HG03354 (cell line): ENCODE data around the gene YARS1.

Experiments
- ATAC-seq: cut with Tn5 transposase; IDR thresholded peaks from one replicate; pipeline ENCODE4 v1.9.1; 2021; ENCODE audit warnings: mild to moderate bottlenecking; ENCODE audit not compliant: unreplicated experiment, poor library complexity, severe bottlenecking

YARS1 gene

GRCh38 chr1:32783851-32784250 lies 33.3 kb downstream of the YARS1 start:
- no peak for ATAC-seq

- ATAC-seq = no peak
Measured at GRCh38 chr1:32782086-32782485, 35.1 kb downstream of the YARS1 start.

GRCh38 chr1:32780628-32781234 lies 36.4 kb downstream of the YARS1 start:
- no peak for ATAC-seq

- no peak for ATAC-seq
Measured at GRCh38 chr1:32780005-32780404, 37.2 kb downstream of the YARS1 start.

- no peak for ATAC-seq
Measured at GRCh38 chr1:32779242-32779641, 37.9 kb downstream of the YARS1 start.

- no peak for ATAC-seq
Measured at GRCh38 chr1:32775640-32776337, 41.4 kb downstream of the YARS1 start.

- no peak for ATAC-seq
Measured at GRCh38 chr1:32774950-32775634, 42.1 kb downstream of the YARS1 start.

GRCh38 chr1:32774464-32774808 lies 42.7 kb downstream of the YARS1 start:
- no peak for ATAC-seq

- ATAC-seq = no peak
Measured at GRCh38 chr1:32773764-32774463, 43.2 kb downstream of the YARS1 start.

GRCh38 chr1:32773018-32773763 lies 44.0 kb downstream of the YARS1 start:
- peak; percentile 50 for ATAC-seq

GRCh38 chr1:32772281-32773017 lies 44.7 kb downstream of the YARS1 start:
- ATAC-seq = no peak

- no peak for ATAC-seq
Measured at GRCh38 chr1:32771561-32772280, 45.4 kb downstream of the YARS1 start.

- no peak for ATAC-seq
Measured at GRCh38 chr1:32770741-32771548, 46.2 kb downstream of the YARS1 start.

GRCh38 chr1:32770221-32770731 lies 46.9 kb downstream of the YARS1 start:
- no peak for ATAC-seq

GRCh38 chr1:32769524-32770220 lies 47.5 kb downstream of the YARS1 start:
- no peak for ATAC-seq

GRCh38 chr1:32768110-32768850 lies 48.9 kb downstream of the YARS1 start:
- ATAC-seq = no peak
